Measurements from ENCODE around the gene TENT5A. TPM values are rescaled to one million over a fixed set of nuclear protein-coding genes. Genes with fewer than 3 reads are reported as not detected.
"Not testable (repeated sequence)": the region's sequence is repeated elsewhere in the genome, so short reads cannot be mapped to it uniquely, and the experiment has no call there.

The TENT5A gene
- 0.03 and 0.18 TPM in 2 replicates for total RNA-seq (2014; rRNA removed; shearing (Covaris generic))

DNA sequence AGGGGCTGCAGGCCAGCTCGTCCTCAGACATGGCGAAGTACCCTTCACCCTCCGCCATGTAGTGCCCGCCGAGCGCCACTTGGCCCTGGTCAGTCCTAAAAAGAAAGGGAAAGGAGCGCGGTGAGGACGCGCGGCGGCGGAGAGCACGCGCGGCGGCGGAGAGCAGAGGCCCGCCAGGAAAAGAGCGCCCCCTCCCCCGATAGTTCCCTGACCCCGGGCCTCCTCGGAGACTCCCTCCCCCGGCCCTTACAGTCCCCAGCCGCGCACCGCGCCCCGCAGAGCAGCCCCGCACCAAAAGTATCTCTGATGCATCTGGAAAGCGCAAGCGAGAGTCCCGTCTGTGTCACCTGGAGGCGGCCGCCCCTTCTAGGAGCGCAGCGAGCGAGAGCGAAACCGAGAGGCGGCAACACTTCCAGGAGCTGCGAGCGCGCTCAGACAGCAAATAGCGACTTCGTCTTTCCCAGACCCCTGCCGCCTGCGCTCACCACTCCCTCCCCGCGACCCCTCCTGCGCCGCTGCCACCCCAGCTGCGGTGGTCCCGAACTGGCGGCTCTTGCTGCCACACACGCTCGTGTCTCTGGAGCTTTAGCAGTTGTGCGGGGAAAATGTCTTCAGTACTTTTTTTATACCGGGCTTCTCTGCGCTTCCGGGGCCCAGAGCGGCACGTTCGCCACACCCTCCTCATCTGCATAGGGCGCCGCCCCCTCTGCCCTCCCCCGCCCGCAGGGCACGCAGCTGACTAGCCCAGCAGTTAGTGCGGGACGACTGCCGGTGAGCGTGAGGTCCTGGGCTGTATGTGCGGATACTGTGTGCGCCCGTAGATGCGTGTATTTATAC lies at the start of gene TENT5A:
Gene TENT5A, minus strand, starts transcription at position 598 of the 837 bp plus-strand sequence. Its CDS starts 540 bp downstream, at position 58.
- in situ Hi-C loops (cut with HindIII; ENCODE audit: low sequenced_read_pairs): no loop called here
- peak; percentile 85 for DNase-seq (ENCODE audit: low spot score)

DNA sequence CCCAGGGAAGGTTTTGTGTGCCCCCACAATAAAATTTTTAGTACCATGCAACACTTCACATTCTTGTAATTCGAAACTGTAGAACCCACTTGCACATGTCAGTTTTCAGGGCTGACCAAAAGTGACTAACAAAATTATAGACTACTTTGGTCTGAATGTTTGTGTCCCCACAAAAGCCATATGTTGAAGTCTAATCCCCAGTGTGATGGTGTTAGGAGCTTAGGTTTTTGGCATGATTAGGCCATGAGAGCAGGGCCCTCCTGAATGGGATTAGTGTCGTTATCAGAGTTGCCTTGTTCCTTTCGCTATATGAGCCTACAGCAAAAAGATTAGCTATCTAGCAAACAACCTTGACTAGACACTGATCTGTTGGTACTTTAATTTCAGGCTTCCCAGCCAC lies 49.0 kb upstream of the TENT5A start:
- DNase-seq (ENCODE audit: low spot score): no peak

DNA sequence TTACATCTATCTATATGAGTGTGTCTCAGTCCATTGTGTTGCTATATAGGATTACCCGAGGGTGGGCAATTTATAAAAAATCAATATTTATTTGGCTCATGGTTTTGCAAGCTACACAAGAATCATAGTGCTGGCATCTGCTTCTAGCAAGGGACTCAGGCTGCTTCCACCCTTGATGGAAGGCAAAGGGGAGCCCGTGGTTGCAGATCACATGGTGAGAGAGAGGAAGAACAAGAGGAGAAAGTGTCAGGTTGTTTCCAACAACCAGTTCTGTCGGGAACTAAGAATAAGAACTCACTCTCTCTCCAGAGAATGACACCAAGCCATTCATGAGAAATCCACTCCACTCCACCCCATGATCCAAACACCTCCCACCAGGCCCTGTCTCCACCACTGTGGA lies 48.2 kb upstream of the TENT5A start:
- DNase-seq (ENCODE audit: low spot score): no peak
- in situ Hi-C loops (cut with HindIII; ENCODE audit: low sequenced_read_pairs): no loop called here

More for the DNA sequence above, 49.0 kb upstream of the TENT5A start:
- in situ Hi-C loops (cut with HindIII; ENCODE audit: low sequenced_read_pairs): no loop called here

DNA sequence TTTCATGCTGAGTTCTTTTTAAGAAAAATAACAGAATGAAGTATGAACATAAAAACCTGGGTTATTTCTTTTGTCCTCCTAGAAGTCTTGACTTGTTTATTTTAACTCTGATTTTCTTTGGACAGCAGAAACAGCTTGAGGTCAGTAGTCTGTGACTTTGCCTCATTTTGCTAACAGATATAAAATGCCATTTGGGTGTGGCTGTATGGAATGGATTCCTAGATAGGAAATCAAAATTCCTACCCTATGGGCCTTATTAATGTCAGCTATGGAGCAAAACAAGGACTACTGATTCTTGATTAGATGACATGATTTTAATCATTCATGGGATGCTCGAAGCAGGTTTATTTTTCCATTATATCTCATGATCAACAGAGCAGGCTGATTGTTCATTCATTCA lies 46.8 kb upstream of the TENT5A start:
- in situ Hi-C loops (cut with HindIII; ENCODE audit: low sequenced_read_pairs): no loop called here
- no peak for DNase-seq (ENCODE audit: low spot score)

DNA sequence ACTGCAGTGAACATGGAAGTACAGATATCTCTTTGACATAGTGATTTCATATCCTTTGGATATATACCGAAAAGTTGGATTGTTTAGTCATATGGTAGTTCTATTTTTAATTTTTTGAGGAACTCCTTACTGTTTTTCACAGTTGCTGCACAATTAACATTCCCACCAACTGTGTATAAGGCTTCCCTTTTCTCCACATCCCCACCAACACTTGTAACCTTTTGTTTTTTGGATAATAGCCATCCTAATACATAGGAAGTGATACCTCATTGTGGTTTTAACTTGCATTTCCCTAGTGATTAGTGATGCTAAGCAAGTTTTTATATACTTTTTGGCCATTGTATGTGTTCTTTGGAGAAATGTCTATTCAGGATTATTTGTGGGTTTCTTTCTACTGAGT lies 45.1 kb upstream of the TENT5A start:
- in situ Hi-C loops (cut with HindIII; ENCODE audit: low sequenced_read_pairs): no loop called here
- DNase-seq (ENCODE audit: low spot score): no peak

DNA sequence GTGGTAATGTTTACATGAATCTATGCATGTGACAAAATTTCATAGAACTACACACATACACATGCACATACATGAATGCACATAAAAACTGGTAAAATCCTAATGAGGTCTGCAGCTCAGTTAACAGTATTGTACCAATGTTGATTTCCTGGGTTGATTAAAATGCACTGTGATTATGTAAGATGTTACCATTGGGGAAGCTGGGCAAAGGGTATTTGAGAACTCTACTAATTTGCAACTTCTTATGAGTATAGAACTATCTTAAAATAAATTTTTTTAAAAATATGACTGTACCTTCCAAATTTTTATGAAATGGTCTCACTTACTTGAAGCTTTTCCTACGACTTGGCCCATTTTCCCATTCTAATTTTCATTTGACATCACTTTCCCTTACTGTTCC lies 43.4 kb upstream of the TENT5A start:
- in situ Hi-C loops (cut with HindIII; ENCODE audit: low sequenced_read_pairs): no loop called here
- DNase-seq (ENCODE audit: low spot score): no peak

DNA sequence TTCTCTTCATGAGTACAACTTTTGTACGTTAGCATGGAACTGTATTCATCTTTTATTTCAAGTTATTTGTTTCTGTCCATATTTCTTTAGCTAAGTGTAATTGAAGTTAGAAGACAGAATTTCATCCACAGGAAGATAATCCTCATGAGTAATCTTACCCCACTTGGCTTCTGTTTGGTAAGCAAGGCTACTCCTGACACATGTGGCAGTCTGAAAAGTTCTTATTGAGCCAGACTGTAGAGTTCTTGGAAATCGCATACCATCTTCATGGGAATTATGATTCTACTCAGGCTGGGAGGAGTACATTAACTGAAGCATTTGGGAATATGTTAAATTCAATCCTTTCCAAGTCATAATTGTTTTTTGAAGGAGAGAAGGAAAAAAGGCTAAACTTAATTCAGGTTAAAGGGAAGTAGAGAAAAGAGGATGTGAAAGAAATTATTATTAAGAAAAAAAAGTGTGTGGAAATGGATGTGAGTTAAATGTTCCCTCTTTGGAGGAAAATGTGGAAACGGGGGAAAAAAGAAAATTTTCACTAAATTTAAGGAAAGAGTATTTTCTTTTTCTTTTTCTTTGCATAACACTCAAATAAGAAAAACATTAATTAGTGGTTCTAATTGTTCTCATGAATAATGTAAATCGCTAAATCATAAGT lies 41.5 kb upstream of the TENT5A start:
- in situ Hi-C loops (cut with HindIII; ENCODE audit: low sequenced_read_pairs): no loop called here
- DNase-seq (ENCODE audit: low spot score): no peak

DNA sequence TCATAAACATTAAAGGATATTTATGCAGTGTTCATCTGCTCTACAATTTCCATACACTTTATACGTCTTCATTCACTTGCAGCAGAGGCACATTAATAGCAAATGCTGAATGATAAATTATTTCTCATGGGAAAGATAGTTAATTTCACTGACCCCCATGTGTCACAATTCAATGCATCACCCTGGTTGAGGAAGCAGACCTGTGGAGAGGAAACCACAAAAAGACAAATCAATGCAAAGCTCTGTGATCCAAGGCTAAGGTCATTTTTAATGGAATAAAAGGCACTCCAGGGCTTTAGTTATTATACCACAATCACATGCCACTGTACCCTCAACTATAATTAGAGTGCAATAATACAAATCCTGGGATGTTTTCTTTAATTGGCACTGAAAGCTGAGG lies 40.3 kb upstream of the TENT5A start:
- DNase-seq (ENCODE audit: low spot score): no peak
- in situ Hi-C loops (cut with HindIII; ENCODE audit: low sequenced_read_pairs): no loop called here

DNA sequence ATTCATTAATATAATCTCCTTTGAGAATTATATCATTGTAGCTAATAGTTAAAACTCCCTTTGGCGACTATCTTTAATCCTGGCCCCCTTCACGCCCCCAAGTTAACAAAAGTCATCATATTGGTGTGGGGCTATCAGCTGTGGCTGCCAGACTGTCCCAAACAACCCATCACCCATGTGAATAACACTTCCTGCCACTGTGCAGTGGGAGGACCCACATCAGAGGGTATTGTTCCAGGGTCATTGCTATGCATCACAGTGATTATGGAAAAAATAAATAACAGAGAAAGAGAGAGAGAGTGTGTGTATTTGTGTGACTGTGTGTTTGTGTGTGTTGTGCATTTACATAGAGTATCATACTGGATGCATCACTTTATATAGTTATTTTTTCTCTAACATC lies 39.3 kb upstream of the TENT5A start:
- no peak for DNase-seq (ENCODE audit: low spot score)
- in situ Hi-C loops (cut with HindIII; ENCODE audit: low sequenced_read_pairs): no loop called here

DNA sequence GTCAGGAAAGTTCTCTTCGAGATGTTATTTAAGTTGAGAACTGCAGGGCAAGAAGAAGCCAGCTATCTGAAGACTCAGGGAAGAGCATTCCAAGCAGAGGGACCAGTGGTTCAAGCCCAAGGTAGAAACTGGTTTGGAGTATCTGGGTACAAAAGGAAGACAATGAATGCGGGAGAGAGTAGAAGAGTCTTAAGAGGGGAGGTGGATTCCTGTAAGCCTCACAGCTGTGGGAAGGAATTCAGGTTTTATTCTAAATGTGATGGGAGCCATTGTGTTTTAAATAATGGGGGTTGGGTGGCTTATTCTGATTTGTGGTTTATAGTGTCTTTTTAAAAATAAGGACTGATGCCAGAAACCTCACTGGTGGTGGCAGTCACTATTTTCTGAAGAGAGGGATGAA lies 37.6 kb upstream of the TENT5A start:
- DNase-seq (ENCODE audit: low spot score): no peak
- in situ Hi-C loops (cut with HindIII; ENCODE audit: low sequenced_read_pairs): no loop called here

DNA sequence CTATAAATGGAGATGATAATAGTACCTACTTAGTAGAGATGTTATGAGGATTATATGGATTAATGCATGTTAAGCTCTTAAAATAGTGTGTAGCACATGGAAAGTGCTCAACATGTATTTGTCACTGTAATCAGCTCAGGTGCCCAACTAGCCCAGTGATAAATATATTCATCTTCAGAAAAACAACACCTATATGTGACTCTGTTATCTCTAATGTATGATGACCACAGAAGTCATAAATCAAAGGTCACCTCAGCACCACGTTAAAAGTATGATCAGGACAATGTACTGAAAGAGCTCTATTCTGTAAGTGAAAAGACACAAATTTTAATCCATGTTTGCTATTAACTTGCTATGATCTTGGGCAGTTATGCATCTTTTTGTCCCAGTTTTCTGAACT lies 36.8 kb upstream of the TENT5A start:
- DNase-seq (ENCODE audit: low spot score): no peak
- in situ Hi-C loops (cut with HindIII; ENCODE audit: low sequenced_read_pairs): no loop called here

DNA sequence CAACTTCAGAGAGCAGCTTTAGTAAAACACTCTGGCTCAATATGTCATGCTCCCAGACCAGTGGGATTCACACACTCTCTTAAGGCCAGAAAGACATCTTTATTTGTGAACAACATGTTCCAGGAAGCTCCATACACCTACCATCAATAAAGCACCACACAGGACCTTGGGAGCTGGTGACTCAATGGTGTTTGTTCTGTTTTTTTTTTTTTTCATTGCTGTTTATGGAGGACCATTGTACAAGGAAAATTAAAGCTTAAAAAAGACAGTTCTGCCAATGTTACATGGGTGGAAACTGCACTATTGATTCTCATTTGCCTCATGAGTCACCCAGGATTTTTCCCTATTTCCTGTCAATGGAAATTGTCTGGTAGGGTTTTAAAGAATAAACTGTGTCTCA lies 36.3 kb upstream of the TENT5A start:
- DNase-seq (ENCODE audit: low spot score): no peak
- in situ Hi-C loops (cut with HindIII; ENCODE audit: low sequenced_read_pairs): no loop called here

DNA sequence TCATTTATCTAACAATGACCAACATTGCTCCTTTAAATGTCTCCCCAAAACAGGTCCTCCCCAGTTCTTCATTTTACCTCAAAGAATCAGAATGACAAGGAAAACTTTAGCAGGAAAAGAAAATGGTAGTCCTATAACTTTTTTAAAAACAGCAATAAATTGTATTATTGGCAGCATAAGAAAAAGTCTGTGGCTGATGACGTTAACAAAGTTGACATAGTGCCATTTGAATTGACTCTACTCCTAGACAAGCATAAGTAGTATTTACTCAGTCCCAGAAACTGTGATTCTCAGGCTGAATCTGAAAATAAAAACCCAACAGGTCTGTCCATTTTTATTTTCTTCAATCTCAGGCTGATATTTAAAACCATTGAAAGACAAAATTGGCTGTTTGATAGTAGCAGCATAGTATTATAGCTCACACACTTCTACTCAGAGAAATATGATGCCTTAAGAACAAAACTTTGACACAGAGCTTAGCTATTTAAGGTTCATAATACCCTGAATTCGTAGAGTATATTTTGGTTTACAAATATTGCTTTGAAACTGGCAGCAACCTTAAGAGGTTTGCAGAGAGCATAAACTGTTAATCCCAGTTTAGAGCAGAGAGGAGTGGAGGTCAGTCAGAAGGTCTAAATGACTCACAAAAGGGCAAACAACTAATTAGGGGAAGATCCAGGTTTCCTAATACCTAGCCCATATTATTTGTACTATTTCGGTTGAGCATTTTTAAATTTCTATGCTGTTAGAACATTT lies 35.0 kb upstream of the TENT5A start:
- in situ Hi-C loops (cut with HindIII; ENCODE audit: low sequenced_read_pairs): no loop called here

DNA sequence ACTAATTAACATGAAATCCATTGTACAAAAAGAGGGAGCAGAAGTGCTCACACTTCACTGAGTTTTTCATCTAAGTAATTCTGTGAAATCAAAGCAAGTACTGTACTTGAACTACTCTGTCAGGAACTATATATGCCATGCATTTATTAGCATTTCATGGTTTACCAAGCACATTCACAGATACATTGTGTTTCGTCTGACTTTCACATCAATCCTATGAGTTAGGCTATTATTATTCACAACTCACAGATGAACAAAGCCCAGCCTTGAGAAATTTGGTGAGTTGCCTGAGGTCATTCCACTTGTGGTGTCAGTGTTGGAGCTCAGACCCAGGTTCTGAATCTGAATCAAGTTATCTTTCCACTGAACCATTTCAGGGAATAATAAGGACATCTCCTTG lies 33.7 kb upstream of the TENT5A start:
- in situ Hi-C loops (cut with HindIII; ENCODE audit: low sequenced_read_pairs): no loop called here
- no peak for DNase-seq (ENCODE audit: low spot score)

More for the DNA sequence above, 35.0 kb upstream of the TENT5A start:
- no peak for DNase-seq (ENCODE audit: low spot score)

DNA sequence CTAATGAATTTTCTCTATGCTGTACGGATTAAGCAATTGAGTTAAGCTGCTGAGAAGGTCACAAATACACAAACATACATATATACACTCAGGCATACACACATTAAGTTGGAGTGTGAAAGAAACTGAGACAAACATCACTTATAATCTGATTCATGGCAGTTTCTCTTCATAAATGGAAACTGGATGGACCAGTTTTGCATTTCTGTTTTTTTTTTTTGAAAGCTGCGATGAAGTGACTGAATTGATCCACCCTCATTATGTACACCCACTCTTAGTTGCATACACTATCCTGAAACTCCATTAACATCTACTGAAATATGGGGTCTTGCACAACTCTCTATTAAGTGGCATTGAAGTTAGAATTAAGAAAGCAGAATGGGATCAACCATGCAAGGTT lies 32.9 kb upstream of the TENT5A start:
- no peak for DNase-seq (ENCODE audit: low spot score)
- in situ Hi-C loops (cut with HindIII; ENCODE audit: low sequenced_read_pairs): no loop called here

DNA sequence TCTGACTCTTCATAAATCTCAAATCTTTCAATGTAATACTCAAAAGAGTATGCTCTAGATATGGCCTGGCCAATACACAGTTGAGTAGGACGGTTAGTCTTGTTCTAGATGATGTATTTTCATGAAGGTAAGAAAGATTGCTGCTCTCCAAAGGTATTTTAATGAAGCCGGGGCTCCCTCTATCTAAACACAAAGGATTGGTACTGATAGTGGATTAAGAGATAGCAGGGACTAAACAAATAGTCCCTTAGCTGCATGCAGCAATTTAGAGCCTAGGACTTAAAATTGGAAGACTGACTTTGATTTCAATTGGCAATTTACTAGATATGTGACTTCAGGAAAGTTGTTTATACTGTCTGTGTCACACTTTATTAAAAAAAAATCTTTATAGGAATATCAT lies 31.4 kb upstream of the TENT5A start:
- in situ Hi-C loops (cut with HindIII; ENCODE audit: low sequenced_read_pairs): no loop called here
- no peak for DNase-seq (ENCODE audit: low spot score)

DNA sequence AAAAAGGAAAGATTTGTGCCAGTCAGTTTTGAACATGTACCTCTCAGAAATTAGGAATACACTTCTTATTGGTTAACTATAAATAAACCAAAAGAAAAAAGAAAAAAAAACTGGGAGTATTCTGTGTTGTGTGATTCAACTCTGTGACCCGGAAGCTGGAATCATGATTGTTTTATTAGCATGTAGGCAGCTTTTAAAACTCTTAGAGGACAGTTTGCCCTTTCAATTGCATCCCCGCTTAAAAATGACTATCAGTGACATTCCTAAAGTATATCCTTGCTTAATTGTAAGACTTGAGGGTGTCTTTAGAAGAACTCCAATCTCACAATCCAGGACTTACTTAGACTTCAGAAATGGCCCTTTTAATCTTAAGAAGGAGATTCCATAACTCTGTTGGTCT lies 29.1 kb upstream of the TENT5A start:
- in situ Hi-C loops (cut with HindIII; ENCODE audit: low sequenced_read_pairs): no loop called here
- DNase-seq (ENCODE audit: low spot score): no peak

DNA sequence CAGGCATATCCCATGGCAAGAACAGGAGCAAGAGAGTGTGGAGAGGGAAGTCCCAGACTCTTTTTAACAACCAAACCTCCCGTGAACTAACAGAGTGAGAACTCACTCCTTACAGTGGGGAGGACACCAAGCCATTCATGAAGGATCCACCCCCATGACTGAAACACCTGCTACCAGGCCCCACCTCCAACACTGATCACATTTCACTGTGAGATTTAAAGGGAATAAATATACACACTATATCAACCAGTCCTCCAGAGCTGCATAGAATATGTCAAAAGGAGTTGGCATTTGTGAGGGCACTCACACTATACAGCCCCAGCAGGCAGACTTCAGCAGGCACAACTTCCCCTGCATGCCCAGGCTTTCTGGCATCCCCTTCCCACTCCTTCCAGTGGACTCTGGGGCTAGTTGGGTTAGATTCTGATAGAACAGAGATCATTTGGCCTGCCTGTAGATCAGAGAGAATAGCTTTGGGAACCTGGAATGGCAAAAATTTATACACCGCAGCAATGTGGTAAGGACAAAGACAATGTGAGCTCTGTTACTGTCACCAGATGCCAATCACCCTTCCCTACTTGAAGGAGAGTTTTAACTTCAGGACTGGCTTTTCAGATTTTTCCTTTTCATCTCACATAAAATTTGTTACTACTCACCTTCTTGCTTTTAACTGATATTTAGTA lies 25.2 kb upstream of the TENT5A start:
- DNase-seq (ENCODE audit: low spot score): no peak
- in situ Hi-C loops (cut with HindIII; ENCODE audit: low sequenced_read_pairs): no loop called here

DNA sequence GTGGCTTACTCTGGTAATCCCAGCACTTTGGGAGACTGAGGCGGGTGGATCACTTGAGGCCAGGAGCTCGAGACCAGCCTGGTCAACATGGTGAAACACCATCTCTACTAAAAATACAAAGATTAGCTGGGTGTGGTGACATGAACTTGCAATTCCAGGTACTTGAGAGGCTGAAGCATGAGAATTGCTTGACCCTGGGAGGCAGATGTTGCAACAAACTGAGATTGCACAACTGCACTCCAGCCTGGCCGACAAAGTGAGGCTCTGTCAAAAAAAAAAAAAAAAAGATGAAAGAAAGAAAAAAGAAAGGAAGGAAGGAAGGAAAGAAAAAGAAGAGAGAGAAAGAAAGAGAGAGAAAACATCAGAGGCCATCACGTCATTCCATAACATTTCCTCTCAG lies 23.7 kb upstream of the TENT5A start:
- DNase-seq (ENCODE audit: low spot score); in situ Hi-C loops (cut with HindIII; ENCODE audit: low sequenced_read_pairs): not testable (repeated sequence)

DNA sequence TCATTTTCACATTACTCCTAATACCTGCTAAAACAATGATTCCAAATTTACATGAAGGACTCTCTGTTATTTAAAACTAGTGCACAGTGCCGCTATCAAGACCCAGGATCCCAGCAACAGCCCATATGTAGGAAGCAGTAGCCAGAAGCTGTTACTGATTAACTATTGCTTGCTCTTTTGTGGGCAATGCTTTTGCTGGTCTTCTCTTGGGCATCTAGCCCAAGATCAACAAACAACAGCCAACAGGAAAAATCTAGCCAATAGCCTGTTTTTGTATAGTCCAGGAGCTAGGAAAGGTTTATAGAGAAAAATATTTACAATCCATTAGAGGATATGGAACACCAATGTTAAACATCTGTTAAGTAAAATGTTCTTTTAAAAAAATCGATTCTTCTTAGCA lies 22.1 kb upstream of the TENT5A start:
- in situ Hi-C loops (cut with HindIII; ENCODE audit: low sequenced_read_pairs): no loop called here
- DNase-seq (ENCODE audit: low spot score): no peak
